Measurements from ENCODE around the gene TSPYL1. TPM values are rescaled to one million over a fixed set of nuclear protein-coding genes. Genes with fewer than 3 reads are reported as not detected.

Gene TSPYL1
- polyA plus RNA-seq, 4 donors = 90.7 to 105 (median 102) TPM

DNA sequence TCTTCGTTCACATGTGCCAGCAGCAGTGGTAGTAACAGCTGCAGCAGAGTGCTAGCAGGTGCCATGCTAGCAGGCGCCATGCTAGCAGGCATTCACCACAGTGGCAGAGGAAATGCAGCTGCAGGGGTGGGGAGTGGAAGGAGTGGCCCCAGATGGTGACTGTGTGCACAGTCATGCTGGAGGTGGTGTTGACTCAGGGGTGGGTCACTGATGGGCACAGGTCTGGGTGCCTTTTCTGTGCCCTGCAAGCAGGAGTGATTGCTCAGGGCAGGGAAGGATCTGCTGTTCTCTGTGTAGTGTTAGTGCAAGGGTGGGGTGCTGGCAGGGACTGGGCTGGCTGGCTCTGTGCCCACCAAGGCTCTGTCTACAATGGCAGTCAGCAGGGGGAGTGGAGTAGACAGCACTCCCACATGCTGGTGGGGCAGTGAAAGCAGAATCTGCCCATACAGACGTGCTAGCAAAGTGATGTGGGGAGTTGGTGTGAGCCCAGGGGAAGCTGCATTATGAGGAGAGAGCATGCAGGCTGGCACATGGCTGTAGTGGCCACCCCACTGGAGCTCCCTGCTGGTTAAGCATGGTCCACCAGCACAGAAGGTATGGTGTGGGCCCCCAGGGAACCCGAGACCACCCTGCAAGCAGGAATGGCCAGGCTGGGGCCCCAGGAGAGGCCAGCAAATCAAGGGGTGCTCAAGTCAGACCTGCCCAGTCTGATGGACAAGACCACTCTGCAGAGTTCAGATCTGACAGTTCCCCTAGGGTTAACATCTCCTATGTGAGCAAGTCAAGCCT, 14.5 kb downstream of the TSPYL1 start:
- DNase-seq (ENCODE audit: low read depth in 4 of 4, low spot score in 2 of 4) = no peak

DNA sequence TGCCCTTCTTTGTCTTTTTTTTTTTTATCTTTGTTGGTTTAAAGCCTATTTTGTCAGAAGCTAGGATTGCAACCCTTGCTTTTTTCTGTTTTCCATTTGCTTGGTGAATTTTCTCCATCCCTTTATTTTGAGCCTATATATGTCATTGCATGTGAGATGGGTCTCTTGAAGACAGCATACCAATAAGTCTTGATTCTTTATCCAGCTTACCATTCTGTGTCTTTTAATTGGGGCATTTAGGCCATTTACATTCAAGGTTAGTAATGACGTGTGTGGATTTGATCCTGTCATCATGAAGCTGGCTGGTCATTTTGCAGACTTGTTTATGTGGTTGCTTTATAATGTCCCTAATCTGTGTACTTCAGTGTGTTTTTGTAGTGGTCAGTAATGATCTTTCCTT, 16.4 kb downstream of the TSPYL1 start:
- no peak for DNase-seq (ENCODE audit: low read depth in 4 of 4, low spot score in 2 of 4)

- DNase-seq (ENCODE audit: low read depth in 4 of 4, low spot score in 2 of 4) = no peak
Measured at GRCh38 chr6:116258520-116258919, 21.2 kb downstream of the TSPYL1 start.

DNA sequence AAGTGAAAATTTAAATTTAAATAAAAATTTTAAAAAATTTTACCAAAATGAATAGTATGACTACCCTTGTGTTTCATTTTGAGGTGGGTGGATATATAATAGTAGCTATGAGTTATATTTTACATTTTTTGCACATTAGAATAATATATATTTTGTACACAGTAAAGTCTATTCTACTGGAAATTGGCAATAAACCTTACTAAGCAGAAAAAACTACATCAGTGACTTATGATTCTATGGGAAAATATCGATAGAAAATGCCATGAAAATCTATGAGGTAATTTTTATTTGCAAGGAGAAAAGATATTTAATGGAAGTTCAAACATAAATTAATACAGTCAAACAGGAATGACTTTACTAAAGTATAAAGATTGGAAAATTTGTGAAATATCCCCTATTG, 23.0 kb downstream of the TSPYL1 start:
- no peak for DNase-seq (ENCODE audit: low read depth in 4 of 4, low spot score in 2 of 4)

GRCh38 chr6:116255246-116255800, 24.4 kb downstream of the TSPYL1 start:
- no peak for DNase-seq (ENCODE audit: low read depth in 4 of 4, low spot score in 2 of 4)

DNA sequence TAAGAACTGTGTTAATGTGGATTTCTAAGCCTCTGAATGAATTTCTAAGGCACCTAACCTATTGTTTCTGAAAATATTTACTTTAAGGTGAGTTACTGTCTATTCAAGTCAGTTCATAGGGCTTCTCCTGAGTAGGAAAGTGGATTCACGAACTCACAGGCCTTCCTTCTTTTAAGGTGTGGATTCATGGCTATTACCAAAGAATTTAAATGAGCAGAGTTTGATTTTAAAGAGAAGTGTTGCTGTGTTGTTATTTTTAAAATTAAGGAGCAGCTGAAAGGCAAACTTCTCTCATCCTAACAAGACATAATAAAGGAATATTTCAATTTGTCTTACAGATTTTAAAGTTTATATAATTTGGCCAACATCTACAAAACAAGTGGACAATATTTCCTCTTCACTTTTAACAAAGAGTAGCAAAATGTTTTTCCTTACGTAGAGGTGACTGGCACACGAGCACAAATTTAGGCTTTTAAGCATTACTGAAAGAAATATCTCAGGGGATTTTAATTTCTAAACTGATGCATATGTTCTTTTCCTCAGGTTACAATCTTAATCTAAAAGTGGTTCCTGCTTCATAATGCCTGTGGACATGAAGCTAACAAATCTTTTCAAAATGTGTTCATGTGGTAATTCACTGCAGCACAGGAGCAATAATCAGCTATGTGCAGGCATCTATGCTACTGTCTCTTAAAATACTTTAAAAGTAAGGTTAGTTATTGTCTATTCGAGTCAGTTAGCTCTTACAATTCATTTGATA, 25.3 kb downstream of the TSPYL1 start:
- DNase-seq (ENCODE audit: low read depth in 4 of 4, low spot score in 2 of 4) = no peak

GRCh38 chr6:116253505-116254296, 26.0 kb downstream of the TSPYL1 start, which contains the start of gene TSPYL4:
TSS of gene TSPYL4 (minus strand) at chr6:116254075. CDS start at chr6:116254008, 67 bp downstream.
- DNase-seq (ENCODE audit: low read depth in 4 of 4, low spot score in 2 of 4) = peak; percentile 92 to 97 (median 96)

DNA sequence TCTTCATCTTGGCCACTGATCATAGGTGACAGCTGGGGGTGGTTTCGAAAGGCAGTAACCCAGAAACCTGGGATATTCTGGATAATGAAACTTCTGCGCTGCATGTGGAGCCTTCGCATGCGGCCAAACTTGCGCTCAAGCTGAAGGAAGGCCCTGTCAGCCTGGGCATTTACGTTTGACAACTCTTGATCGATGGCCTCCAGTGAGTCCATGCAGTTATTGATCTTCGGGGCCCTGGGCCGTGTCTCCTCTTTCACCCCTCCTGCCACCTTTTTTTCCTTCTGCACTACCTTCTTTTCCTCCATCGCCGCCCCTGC, 26.6 kb downstream of the TSPYL1 start:
- no peak for DNase-seq (ENCODE audit: low read depth in 4 of 4, low spot score in 2 of 4)

GRCh38 chr6:116251568-116252384, 28.0 kb downstream of the TSPYL1 start:
- DNase-seq (ENCODE audit: low read depth in 4 of 4, low spot score in 2 of 4) = no peak

- no peak for DNase-seq (ENCODE audit: low read depth in 4 of 4, low spot score in 2 of 4)
Measured at GRCh38 chr6:116248577-116248976, 31.2 kb downstream of the TSPYL1 start.

- DNase-seq (ENCODE audit: low read depth in 4 of 4, low spot score in 2 of 4) = no peak
Measured at GRCh38 chr6:116247285-116247684, 32.4 kb downstream of the TSPYL1 start.

DNA sequence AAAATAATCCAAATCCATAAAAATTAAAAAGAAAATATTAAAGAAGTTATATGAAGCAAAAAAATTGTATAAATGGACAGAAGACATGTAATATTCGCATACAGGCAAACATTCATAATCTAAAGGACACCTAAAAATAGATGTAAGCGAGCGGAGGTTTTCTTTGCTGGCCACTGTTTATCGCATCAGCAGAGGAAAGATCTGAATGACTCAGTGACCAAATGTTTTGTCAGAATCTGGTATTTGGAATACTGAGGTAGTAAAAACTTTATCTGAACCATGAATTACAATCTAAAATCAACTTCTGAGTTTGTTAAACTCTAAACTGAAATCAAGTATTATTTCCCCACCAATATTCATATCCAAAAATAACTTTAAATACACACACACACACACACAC, 33.6 kb downstream of the TSPYL1 start:
- no peak for DNase-seq (ENCODE audit: low read depth in 4 of 4, low spot score in 2 of 4)

GRCh38 chr6:116244284-116244683, 35.4 kb downstream of the TSPYL1 start:
- DNase-seq (ENCODE audit: low read depth in 4 of 4, low spot score in 2 of 4) = no peak

GRCh38 chr6:116239856-116240255, 39.9 kb downstream of the TSPYL1 start:
- no peak for DNase-seq (ENCODE audit: low read depth in 4 of 4, low spot score in 2 of 4)

GRCh38 chr6:116239256-116239655, 40.5 kb downstream of the TSPYL1 start:
- DNase-seq (ENCODE audit: low read depth in 4 of 4, low spot score in 2 of 4) = no peak

GRCh38 chr6:116238083-116238482, 41.6 kb downstream of the TSPYL1 start:
- DNase-seq (ENCODE audit: low read depth in 4 of 4, low spot score in 2 of 4) = no peak

DNA sequence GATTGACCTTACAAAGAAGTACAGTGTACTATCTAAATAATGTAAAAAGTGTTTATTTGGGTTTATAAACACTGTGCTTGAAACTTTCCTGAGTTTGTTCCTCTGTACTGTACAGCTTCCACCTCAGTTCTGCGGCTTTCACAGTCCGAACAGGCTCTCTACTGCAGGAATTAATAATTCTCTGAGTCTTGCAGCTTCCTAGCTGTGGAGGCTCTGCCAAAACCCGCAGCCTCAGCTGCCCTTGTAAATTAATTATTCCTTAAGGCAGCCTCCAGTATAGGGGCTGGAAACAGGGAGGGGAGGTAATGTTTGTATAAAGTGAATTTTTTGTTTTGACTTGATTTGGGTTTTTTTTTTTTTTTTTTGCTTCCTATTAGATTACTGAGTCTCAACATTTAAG, 45.0 kb downstream of the TSPYL1 start:
- no peak for DNase-seq (ENCODE audit: low read depth in 4 of 4, low spot score in 2 of 4)

- DNase-seq (ENCODE audit: low read depth in 4 of 4, low spot score in 2 of 4) = peak; percentile 81 to 94 (median 82)
Measured at GRCh38 chr6:116229287-116229913, 50.3 kb downstream of the TSPYL1 start.

All from left renal cortex interstitium (tissue), 4 donors.